GM19023 (cell line): ENCODE results near the gene ING2.

Source experiments
- ATAC-seq: cut with Tn5 transposase; IDR thresholded peaks from one replicate; pipeline ENCODE4 v1.9.1; 2021; ENCODE audit warnings: mild to moderate bottlenecking, moderate library complexity; ENCODE audit not compliant: unreplicated experiment

ING2 gene

DNA sequence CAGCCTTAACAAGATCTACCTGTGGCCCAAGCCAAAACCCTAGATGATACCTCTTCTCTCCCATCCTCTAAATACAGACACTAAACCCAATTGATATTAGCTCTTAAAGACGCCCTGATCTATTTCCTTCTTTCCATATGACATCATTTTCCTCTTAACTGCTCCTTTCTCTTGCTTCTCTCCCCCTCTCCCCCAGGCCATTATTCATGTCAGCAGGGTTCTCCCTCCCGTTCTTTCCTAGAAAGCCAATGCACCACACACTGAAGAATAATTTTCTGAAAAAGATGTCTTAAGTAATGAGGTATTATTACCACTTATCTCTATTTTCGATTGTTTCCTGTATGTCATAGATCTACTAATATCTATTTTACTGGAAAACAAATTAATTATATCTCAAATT lies 9.7 kb upstream of the ING2 start:
- ATAC-seq = no peak

DNA sequence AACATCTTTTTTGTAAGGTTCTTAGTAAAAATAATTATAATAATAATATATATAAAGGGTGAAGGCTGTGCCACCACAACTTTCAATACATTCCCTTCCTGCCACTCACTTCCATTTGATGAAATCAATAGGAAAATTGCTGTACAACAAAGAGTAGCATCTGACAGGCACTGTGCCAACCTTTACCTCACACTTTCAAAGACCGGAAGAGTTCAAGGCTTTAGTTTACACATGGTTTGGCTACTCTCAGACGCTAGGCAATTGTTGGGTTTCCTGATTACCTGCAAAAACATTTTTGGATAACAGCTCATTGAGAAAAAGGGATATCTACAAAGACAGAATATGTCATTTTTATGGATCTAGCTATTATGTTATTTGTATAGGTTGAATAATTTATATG lies 5.5 kb upstream of the ING2 start:
- ATAC-seq = no peak

DNA sequence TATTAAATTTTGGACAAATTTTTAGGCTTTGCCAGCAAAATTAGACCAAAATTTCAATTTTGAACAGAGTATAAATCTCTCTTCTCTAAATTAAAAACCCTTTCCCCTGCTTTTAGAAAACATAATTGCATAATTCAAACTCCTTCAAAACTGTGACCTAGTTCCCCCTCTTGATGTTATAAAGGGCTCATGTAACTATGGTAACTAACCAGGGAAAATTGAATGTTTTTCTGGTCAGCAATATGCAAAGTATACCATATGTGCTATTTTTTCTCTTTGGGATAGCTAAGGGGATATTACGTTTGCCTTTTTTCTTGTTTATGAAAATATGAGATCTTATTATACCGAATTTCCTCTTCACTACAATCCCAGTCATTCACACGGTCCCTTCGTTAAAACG lies 5.1 kb upstream of the ING2 start:
- no peak for ATAC-seq

DNA sequence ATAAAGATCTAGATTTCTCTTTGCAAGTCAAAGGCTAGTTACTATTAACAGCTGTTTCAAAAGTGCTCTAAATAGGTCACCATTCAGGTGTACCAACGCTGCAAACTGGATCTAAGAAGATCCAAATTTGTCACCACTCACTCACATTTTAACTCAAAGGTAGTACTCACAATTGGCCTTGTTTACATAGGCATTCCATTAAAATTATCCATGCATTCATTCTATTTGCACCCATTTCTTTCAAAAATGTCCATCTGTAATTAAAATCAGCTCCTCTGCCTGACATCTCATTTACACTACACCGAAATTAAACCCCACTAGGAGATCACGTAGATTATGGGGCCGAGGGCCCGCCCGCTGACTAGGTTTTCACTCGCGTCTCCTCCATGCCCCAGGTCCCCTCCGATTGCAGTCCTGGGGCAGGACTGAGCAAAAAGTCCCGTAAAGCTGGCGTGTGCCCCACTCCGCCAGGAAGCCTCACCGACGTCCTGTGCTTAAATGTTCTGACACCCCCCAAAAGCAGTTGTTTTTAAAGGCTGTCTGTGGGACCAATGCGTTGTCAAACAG lies 1.3 kb upstream of the ING2 start:
- peak; percentile 0 for ATAC-seq

DNA sequence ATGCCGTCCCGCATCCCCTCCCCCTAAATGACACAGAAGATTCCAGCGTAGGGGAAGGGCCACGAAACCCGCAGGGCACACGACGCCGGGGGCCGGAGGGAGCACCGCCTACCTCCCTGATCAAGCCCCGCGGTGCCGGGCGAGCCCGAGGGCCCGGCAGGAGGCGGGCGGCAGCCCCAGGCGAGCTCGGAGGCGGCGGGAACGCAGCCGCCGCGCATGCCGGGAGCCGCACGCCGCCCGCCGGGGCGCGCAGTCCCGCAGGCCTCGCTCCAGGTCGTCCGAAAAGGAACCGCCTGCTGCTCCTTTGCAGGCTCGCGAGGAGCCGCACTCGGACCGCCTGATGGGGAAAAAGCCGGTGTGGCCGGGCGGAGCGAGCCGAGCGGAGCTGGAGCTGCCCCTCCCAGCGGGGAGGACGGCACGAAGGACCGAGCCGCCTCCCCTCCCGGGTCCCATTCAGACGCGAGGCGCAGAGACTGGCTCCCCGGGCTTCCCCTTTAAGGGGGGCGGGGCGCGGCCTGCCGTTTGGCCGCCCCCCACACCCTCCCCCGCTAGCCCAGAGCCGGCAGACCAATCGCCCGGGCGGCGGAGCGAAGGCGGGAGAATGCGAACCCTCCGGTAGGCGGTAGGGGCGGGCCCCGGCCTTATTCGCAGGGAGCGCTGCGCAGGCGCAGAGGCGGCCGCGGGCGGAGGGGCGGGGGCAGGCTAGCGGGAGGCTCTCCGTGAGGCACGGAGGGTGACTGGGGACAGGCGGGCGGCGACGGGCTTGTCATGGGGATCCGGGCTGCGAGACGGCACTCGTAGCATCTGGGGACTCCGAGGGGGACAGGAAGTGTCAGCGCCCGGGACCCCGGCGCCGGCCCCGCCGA lies 561 bp upstream of the ING2 start:
- ATAC-seq = peak; percentile 66

DNA sequence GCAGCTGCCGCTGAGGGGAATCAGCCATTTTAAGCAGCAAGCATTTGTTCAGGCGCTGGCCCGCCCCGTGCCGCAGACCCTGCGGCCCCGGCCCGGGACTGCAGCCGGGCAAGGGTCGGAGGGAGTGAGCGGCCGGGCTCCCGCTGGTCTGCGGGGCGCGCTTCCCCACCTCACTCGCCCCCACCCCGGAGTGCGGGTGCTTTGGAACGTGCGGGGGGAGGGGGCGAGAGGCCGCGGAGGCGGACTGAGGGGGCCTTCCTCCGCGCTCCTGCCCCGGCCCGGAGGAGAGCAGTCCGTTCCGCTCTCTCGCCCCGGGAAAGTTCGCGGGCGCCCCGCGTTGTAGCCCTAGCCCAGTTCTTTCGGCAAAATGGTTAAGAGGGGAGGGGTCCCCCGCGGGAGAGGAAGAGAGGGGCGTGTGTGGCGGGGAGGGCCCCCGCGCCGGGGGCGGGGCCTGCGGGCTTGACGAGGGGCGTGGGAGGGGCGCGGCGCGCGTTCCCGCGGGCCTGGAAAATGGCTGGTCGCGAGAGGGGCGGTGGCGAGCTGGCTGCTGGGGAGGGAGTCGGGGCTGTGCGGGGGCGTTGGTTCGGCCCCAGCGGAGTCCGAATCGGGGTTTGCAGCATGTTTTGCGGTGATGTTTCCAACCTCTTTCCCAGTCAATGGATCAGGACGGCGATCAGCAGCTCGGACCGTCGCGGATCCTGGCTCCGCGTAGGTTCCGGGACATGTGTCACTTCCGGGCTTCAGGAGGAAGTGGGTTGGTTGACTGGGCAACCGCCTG lies 942 bp downstream of the ING2 start:
- ATAC-seq = peak; percentile 39

DNA sequence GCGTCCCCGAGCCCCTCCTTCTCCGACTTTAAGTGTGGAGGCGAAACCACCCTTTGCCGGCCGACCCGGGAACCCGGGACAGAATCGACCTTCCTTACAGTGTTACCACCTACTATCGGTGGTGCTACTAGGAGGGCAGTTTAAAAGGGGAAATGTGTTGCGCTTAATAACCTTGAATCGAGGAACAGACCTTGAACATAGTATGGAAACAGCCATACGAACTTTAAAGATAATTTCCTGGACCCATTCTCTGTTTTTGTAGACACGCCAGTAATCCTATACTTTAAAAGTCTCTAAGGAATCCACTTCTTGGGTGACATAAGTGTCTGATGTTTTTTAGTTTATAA lies 1.5 kb downstream of the ING2 start:
- no peak for ATAC-seq

DNA sequence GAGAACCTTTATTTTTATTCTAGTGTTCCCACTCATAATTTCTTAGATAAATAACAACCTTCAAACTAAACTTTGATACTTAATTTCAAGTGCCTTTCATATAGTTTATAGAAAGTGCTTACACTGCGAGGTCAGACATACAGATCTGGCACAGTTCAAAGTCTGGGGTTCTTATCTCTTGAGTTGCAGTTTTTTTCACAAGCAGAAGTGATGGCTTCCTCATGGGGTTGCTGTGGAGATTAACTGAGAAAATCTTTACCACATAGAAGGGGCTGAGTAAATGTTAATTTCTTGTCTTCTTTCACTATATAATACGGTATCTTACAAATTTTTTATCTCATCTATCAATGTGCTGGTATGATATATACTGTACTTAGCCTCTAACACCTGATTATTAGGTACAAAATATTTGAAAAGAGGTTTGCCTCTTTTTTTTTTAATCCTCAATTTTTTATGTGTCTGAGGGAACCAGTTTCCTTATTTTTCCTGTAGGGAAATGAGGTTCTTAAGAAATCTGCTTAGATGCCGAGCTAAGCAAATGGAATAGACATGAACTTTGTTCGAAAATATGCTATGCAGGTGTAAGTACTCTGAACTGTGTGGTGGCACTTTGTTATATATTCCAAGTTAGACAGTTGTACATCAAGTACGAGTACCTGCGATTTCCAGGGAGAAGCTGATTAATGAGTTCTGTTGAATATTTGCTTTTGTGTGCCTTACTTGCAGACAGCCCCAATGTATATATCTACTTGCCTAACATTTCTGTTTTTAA lies 3.3 kb downstream of the ING2 start:
- no peak for ATAC-seq

DNA sequence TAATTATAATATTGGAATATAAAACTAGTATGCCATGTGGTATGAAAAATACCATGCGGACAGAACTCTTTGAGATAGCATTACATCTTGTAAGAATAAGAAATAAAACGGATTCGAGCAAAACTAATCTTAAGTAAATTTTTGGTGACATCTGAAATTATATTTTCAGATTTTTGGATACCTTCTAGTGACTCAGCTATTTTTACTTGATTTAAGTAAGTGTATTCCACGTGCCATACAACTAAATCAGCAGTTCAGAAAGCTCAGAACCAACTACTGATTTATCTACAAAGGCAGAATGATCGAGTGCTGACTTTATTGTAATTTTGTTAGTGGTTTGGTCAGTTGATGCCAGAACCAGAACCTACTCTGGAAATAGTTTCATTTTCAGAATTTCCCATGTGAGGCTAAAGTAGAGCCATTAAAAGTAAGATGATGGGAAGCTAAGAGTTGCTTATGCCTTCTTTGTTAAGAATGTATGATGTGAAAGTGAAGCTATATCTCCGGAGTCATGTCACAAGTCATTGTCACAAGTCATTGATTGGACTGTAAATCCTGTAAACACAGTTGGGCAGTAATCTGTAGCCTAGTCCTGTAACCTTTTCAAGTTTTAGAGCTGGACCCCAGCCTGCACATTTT lies 4.0 kb downstream of the ING2 start:
- ATAC-seq = no peak

DNA sequence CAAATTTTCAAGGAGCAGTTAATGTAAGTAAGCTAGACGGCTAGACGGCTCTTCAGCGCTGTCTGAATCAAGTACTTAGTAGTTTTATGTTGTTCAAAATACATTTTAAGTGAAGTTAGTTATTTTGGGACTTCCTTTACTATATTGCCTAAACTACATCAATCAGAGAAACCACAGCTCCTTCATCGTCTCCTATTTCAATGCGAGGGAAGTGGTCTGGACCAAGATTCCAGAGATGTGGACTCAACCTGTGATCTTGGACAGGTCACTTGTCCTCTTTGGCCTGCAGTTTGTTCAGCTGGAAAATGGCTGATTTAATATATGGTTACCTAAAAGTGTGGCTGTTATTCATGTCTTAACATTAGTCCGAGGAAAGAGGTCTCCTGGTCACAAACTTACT lies 10.6 kb downstream of the ING2 start:
- ATAC-seq = no peak

DNA sequence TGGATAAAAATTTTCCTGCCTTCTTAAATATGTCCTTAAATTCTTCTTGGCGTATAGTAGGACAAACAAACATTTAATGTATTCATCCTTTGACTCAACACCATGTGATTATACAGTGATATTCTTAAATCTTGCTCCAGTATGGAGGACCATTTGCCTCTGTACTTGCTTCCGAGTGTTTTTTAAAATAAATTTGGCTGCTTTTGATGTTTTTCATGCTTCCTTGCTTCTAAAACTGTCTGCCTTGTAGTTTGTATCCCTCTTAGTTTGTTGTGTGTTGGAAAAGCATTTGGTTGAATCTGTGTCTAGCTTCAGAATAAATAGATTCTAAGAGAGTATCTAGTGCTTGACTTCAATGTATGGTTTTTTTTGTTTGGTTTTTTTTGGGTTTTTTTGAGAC lies 12.3 kb downstream of the ING2 start:
- no peak for ATAC-seq

DNA sequence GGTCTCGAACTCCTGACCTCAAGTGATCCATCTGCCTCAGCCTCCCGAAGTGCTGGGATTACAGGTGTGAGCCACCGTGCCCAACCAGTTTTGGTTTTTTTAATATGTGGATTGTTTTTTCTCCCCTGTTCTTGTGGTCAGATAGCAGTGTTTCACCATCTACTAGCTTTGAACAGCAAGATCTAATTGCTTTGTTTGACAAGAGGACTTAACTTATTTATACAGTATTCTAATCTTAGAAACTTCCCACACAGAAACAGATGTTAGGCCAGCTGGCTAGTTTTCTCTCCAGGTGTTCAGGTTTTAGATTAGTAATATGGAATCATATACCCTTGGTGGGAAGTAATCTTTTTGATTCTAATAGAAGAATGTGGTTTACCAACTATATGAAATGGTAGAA lies 12.9 kb downstream of the ING2 start:
- no peak for ATAC-seq

DNA sequence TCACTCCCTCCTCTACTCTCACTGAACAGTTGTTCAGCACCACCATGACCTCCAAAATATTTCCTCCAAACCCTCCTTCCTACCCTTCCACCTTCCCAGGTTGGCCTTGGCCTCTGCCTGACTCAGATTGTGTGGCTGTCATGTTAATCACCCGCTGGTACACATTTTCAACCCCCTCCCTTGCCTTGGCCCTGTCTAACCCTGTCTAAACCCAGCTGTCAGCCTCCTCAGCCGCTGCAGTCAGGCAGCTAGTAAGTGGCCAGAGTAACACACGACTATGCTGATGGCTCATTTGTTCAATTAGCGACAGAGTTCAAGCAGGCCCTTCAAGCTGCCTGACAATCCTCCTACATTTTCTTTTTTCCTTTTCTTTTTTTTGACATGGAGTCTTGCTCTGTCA lies 18.0 kb downstream of the ING2 start:
- ATAC-seq = no peak

DNA sequence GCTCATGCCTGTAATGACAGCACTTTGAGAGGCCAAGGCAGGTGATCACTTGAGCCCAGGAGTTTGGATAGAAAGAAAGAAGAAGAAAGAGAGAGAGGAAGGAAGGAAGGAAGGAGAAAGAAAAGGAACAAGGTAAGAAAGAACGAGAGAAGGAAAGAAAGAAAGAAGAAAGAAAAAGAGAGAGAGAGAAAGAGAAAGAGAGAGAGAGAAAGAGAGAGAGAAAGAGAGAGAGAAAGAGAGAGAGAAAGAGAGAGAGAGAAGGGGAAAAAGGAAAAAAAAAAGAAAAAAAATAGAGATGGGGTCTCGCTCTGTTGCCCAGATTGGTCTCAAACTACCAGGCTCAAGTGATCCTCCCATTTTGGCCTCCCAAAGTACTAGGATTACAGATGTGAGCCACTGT lies 22.5 kb downstream of the ING2 start:
- ATAC-seq = no peak

DNA sequence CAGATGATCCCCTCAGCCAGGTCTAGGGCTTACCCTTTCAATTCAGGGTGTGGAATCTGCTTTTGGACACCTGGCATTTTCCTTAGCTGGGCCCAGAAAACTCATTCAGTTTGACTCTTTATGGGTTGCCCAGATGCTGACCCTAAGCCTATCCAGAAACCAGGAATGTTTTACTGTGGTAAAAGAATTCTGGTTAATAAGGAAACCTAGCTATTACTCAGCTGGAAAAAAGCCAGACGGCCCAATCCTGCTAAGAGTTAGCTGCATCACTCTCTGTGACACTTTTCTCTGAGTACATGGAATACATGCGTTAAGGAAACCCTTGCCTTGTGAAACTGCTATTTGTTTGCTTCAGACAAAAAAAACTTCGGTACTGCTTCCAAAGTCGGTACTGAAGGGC lies 28.0 kb downstream of the ING2 start:
- ATAC-seq = no peak

DNA sequence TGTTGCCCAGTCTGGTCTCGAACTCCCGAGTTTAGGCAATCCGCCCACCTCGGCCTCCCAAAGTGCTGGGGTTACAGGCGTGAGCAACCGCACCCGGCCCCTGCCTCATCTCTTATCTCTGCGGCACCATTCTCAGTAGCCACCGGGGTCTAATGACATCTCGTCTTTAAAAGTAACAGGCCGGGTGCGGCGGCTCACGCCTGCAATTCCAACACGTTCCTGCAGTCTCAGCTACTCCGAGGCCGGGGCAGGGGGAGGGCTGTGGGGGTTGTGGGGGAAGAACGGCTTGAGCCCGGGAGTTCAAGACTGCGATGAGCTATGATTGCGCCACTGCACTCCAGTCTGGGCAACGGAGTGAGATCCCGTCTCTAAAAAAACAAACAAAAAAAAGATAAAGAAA lies 28.8 kb downstream of the ING2 start:
- no peak for ATAC-seq

DNA sequence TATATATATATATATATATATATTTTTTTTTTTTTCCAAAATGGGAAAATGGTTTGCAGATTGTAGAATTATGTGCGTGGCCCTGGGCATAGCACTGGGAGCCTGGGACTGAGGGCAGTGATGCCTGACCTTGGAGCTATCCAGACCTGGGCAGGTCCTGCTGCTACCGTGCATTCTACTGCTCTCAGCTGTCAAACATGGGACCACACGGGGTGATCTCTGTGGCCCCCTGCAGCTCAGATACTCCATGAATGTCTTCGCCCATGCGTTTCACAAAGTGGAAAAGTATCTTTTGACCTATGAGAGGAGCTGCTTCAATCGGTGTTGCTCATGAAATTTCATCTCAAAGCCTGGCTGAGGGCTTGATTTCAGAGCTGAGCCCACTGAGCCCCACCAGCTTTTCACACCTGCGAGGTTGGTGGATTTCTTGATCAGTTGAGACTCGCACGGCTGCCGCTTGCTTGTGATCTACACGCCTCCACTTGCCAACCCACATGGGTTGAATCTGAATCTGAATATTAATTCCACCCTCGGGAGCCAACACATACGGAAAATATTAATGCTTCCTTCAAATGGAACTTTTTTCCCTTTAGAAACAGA lies 35.7 kb downstream of the ING2 start:
- ATAC-seq = no peak

DNA sequence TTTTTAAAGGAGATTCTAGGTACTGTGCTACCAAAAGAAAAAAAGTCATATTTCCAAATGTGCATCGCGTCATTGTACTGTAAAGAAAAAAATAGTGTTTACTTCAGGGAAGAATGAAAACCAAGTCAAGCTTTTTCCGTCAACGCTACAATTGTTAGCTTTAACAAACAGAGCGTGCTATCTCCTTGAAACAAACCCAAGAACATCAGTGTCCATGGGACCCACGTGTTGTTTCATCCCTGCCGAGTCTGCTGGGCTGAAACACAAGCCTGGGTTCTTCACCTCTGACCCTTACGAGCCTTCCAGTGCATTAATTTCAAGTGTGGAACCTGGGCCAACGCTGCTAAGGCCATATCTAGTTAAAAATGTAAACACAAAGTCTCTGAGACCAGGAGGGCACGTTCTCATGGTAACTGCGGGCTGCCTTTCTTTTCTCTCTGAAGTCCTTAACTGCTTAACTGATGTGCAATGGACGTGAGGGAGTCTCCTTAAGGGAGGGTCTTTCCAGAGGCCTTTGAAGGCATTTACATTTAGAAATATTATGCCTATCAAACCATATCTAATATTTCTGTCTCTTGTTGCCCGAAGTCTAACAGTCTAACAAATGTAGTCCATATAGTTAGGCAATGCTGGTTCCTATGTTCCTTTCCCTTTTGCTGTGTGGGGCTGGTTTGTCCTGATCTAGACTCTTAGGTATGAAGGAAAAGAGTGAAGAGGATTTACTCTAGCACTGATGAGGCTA lies 36.3 kb downstream of the ING2 start:
- no peak for ATAC-seq

DNA sequence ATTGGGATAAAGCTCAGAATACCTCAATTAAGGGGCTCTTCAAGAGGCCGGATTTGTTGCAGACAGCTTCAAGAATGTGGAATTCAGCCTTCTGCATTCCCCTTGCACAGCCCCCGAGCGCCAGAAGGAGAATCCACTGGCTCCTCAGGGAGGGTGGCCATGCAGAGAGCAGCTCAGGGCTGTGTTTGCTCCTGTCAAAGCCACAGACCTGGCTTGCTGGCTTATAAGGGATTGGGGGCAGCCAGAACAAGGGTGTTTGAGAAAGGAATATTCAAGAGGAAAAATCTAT lies 36.8 kb downstream of the ING2 start:
- no peak for ATAC-seq

DNA sequence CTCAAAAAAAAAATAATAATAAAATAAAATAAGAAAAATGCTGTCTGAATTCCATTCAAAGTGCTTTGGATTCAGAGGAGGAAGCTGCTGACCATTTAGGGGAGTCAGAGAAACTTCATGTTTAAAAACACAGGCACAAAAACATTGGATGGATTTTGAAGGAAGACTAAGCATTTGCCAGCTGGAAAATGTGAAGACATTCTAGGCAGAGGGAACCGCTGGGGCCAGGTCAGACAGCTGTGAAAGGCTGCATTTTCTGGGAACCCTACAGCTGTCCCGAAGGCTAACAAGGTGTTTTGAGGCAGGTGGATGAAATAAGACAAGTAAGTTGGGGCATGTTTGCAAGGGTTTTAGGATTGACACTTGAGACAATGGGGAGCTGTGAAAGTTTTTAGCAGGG lies 38.6 kb downstream of the ING2 start:
- ATAC-seq = no peak
